Liver (tissue), 3 donors: ENCODE measurements around the gene WDFY1.

ENCODE experiments used
- GABPA ChIP-seq, 2 donors: IDR thresholded peaks in 1 of 2; conservative IDR thresholded peaks in 1 of 2; 2 replicates each; pipeline ENCODE4 v1.6.1; 2016; ENCODE audit warnings: antibody characterized with exemption in 2 of 2, mild to moderate bottlenecking in 1 of 2, moderate library complexity in 1 of 2
- JUND ChIP-seq, 2 donors: IDR thresholded peaks; 2 replicates each; pipeline ENCODE4 v1.6.1; 2016; ENCODE audit warnings: antibody characterized with exemption in 2 of 2
- RAD21 ChIP-seq, 2 donors: IDR thresholded peaks; 2 replicates each; pipeline ENCODE4 v1.6.1; 2016; ENCODE audit warnings: antibody characterized with exemption in 2 of 2, mild to moderate bottlenecking in 2 of 2
- TAF1 ChIP-seq: conservative IDR thresholded peaks from 2 replicates; pipeline ENCODE4 v1.6.1; 2016; ENCODE audit warnings: antibody characterized with exemption, mild to moderate bottlenecking
- TF ChIP-seq, protein P1 (sequence below): fragments of 150-350 bp; IDR thresholded peaks from 2 replicates; pipeline ENCODE4 v1.5.1; 2017; ENCODE audit warnings: improper control_type of control experiment, low read depth, low read length; ENCODE audit not compliant: missing input control
- TF ChIP-seq, protein P2 (sequence below): IDR thresholded peaks from 2 replicates; pipeline ENCODE4 v1.6.1; 2016; ENCODE audit warnings: antibody characterized with exemption, mild to moderate bottlenecking
- TF ChIP-seq, protein P3 (sequence below): IDR thresholded peaks from 2 replicates; pipeline ENCODE4 v1.6.1; 2016; ENCODE audit warnings: antibody characterized with exemption
- TF ChIP-seq, protein P4 (sequence below): IDR thresholded peaks from 2 replicates; pipeline ENCODE4 v1.6.1; 2016; ENCODE audit warnings: antibody characterized with exemption
- TF ChIP-seq, protein P5 (sequence below): IDR thresholded peaks from 2 replicates; pipeline ENCODE4 v1.6.1; 2016; ENCODE audit warnings: antibody characterized with exemption
- donor health status: healthy.
- donor health status: healthy.

DNA sequence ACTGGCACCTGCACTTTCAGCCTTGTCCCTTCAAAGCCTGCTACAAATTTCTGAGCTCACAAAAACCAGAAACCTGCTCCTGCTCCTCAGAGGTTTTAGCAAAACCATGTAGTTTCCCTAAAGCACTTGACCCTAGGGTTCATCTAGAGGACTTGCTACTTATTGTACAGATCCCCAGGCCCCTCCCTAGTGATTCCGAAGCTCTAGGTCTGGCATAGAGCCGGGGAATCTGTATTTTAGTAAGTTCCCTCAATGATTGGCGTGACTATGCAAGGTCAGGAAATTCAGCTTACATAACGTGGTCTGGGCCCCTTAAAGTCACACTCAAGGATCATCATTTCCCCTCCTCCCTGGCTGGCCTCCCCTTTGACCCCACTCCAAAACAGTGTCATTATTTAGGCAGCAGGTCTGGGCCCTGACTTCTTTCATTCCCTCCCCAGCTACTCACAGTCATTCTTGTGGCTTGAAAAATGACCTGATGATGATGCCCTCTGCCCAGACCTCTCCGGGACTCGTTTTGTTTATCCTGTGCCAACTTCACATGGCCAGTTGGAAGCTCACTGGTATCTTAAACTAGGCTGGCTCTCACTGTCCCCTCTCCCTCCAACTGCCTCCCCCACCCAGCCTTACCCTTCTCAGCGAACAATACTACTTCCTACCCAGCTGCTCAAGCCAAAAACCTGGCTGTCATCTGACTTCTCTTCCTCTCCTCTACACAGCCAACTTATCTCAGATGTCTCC lies 36.0 kb downstream of the WDFY1 start:
- TF ChIP-seq, protein P1, sequence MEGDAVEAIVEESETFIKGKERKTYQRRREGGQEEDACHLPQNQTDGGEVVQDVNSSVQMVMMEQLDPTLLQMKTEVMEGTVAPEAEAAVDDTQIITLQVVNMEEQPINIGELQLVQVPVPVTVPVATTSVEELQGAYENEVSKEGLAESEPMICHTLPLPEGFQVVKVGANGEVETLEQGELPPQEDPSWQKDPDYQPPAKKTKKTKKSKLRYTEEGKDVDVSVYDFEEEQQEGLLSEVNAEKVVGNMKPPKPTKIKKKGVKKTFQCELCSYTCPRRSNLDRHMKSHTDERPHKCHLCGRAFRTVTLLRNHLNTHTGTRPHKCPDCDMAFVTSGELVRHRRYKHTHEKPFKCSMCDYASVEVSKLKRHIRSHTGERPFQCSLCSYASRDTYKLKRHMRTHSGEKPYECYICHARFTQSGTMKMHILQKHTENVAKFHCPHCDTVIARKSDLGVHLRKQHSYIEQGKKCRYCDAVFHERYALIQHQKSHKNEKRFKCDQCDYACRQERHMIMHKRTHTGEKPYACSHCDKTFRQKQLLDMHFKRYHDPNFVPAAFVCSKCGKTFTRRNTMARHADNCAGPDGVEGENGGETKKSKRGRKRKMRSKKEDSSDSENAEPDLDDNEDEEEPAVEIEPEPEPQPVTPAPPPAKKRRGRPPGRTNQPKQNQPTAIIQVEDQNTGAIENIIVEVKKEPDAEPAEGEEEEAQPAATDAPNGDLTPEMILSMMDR = no peak
- TF ChIP-seq RAD21 (IDR thresholded peaks at IDR 0.05) (no peak), JUND (IDR thresholded peaks at IDR 0.05) (no peak), TAF1 (no peak), GABPA (IDR thresholded peaks at IDR 0.05 in 1 of 2, conservative IDR thresholded peaks at IDR 0.05 in 1 of 2) (no peak)
- TF ChIP-seq, protein P2, sequence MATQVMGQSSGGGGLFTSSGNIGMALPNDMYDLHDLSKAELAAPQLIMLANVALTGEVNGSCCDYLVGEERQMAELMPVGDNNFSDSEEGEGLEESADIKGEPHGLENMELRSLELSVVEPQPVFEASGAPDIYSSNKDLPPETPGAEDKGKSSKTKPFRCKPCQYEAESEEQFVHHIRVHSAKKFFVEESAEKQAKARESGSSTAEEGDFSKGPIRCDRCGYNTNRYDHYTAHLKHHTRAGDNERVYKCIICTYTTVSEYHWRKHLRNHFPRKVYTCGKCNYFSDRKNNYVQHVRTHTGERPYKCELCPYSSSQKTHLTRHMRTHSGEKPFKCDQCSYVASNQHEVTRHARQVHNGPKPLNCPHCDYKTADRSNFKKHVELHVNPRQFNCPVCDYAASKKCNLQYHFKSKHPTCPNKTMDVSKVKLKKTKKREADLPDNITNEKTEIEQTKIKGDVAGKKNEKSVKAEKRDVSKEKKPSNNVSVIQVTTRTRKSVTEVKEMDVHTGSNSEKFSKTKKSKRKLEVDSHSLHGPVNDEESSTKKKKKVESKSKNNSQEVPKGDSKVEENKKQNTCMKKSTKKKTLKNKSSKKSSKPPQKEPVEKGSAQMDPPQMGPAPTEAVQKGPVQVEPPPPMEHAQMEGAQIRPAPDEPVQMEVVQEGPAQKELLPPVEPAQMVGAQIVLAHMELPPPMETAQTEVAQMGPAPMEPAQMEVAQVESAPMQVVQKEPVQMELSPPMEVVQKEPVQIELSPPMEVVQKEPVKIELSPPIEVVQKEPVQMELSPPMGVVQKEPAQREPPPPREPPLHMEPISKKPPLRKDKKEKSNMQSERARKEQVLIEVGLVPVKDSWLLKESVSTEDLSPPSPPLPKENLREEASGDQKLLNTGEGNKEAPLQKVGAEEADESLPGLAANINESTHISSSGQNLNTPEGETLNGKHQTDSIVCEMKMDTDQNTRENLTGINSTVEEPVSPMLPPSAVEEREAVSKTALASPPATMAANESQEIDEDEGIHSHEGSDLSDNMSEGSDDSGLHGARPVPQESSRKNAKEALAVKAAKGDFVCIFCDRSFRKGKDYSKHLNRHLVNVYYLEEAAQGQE = no peak
- TF ChIP-seq, protein P3, sequence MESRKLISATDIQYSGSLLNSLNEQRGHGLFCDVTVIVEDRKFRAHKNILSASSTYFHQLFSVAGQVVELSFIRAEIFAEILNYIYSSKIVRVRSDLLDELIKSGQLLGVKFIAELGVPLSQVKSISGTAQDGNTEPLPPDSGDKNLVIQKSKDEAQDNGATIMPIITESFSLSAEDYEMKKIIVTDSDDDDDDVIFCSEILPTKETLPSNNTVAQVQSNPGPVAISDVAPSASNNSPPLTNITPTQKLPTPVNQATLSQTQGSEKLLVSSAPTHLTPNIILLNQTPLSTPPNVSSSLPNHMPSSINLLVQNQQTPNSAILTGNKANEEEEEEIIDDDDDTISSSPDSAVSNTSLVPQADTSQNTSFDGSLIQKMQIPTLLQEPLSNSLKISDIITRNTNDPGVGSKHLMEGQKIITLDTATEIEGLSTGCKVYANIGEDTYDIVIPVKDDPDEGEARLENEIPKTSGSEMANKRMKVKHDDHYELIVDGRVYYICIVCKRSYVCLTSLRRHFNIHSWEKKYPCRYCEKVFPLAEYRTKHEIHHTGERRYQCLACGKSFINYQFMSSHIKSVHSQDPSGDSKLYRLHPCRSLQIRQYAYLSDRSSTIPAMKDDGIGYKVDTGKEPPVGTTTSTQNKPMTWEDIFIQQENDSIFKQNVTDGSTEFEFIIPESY = no peak
- TF ChIP-seq, protein P4, sequence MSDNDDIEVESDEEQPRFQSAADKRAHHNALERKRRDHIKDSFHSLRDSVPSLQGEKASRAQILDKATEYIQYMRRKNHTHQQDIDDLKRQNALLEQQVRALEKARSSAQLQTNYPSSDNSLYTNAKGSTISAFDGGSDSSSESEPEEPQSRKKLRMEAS = no peak
- TF ChIP-seq, protein P5, sequence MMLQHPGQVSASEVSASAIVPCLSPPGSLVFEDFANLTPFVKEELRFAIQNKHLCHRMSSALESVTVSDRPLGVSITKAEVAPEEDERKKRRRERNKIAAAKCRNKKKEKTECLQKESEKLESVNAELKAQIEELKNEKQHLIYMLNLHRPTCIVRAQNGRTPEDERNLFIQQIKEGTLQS = no peak
